ENCODE measurements around the gene DNM1.
"Not testable (repeated sequence)": the region's sequence is repeated elsewhere in the genome, so short reads cannot be mapped to it uniquely, and the experiment has no call there.

DNM1 gene

DNA sequence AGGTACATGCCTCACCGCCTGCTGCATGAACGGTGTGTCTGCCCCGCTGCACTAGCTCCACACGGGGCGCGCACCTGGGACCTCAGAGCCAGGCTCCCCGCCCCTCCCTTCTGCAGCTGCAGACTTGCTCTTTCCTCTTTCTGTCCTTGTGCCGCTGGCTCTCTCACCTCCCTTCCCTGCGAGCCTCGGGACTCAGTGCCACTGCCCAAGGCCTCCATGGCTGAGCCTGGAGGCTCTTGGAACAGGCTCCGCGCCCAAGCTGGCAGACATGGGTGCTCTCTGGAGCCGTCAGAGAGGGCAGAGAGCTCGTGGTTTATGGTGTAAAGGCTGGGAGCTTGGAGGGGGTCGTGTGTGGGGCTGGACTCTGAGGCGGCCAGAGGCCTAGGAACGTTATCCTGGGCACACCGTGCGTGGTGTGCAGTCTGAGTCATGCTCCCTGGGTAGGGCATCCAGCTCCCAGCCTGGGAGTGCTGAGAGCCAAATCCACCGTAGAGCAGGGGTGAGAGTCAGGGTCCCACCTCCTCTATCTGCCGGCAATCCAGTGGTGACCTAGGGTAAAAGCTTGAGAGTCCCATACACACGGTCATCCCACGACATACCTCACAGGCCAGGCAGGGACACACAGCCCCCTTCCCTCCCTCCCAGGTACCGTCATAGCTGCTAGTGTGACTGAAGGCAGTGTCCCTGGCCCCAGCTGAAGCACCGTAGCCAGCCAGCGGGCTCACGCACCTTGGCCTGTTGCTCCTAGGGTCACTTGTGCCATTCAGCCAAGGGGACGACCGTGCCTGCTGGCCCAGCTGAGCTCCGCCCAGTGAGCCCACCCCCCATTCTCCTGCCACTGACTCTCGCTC lies 50.2 kb downstream of the DNM1 start:
- DNase-seq, result no peak

DNA sequence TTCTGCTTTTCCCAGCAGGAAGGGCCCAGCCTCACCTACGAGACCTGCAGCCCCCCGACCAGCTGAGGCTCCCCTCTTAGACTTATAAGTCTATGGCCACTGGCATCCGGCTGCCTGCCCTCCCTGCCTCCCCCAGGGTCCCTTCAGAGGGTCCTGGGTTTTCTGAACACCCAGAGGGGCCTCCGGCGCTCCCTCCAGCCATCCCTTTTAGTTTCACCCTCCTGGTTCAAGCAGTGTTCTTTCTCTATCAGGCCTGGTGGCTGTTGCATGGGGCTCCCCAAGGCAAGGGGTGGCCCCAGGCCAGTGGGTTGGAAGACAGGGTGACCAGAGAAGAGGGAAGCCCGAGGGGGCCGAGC lies 50.8 kb downstream of the DNM1 start:
- DNase-seq, result no peak

DNA sequence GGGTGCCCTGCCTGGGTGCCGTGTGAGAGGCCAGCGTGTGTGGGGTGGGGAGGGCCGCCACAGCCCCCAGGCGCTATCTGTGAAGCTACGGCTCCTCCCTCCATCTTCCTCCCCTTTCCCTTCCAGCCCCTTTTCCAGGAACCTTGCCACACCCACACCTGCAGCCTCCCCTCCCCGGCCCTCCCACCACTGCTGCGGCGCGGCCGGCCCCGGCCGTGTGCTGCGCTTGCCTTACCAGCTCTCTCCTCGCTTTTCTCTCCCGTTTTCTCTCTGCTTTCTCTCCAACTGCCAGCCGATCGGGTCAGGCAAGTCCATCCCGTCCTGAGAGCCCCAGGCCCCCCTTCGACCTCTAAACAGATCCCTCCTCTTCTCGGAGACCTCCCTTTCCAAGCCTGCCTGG lies 51.2 kb downstream of the DNM1 start:
- DNase-seq, result no peak

DNA sequence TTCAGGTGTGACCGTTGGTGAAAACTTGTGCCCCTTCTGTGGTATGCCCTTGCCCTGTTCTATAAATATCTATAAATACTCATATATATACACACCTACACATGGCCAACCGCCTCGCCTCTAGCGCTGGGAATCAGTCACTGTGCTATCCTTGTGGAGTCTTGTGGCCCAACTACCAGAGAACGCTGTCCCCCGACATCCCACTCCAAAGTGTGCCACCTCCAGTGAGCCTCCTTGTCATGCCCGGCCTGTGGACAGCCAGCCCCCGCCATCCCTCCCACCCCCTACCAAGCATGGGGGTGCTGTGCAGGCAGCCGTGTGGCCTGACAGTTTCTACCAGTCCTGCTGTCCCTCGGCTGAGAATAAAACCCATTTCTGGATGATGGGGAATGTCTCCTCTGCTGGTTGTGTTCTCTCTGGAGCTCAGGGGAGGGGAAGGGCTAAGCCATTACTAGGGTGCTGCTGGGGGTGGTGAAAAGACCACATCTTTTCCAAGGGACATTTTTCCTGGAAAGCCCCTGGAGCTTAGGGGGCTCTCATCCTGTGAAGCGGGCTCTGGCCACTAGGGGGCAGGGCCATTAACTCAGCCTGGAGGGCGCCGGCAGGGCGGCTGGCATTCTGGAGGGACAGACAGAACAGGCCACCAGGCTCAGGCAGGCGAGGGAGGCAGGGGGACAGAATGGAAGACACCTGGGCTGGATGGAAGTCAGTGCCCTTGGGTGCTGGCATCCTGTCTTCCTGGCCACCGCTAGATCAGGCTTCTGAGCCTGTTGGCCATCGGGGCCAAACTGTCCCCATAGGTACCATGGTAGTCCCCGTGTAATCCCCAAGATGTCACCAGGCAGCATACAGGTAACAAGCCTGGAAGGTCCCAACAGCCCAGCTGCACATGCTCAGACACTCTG lies 51.9 kb downstream of the DNM1 start:
- peak; percentile 58 for DNase-seq

DNA sequence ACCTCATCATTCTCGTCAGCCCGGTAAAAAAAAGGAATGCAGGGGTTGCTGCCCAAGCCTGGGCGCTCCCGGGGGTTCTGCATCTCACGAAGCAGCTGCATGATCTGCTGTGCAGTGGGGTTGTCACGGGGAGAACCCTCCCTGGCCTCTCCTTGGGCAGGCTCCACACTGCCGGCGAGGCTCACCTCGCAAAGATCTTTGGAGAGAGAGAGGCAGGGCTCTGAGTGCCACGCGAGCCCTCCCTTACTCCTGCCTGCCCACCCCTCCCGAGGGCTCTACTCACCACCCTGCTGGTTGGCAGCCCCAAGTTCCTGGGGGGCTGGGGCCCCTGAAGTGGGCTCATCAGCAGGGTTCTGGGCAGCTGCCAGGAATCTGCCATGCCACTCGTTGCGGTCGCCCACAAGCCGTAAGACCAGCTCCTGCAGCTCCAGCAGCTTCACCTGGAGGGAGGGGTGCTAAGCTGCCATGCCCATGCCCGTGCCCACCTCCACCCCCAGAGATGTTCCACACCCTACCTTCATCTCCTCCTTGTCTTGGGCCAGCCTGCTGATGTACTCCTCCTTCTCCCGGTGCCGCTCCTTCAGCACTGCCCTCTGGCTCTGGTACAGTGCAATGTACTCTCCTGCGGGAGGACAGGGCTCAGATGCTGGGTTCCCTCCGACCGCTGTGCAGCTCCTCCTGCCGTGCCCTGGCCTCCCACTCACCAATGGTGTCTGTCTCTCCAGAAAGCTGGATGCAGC lies 54.1 kb downstream of the DNM1 start:
- DNase-seq, result no peak

DNA sequence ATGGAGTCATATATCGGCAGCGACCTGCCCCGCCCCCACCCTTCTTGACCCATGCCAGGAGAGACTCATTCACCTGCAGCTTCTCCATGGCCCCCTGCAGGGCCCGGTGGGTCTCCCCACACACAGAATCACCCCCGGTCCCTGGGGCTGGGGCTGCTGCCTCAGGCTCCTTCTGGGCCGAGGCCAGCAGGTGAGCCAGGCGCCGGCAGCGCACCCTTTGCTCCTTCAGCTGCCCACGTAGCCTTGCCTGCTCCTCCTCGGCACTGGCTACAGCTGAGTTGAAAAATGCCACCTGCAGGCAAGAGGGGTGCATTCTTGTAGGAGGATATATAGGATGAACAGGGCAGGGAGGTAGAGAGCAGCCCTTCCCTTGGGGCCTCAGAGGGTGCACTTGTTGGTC lies 54.7 kb downstream of the DNM1 start:
- no peak for DNase-seq

DNA sequence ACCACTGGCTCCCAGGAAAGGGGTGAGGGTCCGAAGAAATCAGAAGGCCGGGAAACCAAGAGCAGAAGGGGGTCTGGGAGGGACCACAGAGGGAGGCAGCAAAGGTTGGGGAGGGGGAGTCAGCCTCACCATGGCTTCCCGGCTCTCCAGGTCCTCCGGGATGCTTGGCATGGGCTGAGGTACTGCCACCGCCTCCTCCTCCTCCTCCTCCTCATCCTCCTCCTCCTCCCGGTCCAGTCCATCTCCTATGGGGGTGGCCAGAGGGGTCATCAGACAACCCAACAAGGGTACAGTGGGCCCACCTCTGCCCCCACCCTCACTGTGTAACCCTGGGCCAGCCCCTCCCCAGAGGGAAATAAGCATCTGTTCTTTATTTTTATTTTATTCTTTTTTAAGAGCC lies 55.1 kb downstream of the DNM1 start:
- no peak for DNase-seq

DNA sequence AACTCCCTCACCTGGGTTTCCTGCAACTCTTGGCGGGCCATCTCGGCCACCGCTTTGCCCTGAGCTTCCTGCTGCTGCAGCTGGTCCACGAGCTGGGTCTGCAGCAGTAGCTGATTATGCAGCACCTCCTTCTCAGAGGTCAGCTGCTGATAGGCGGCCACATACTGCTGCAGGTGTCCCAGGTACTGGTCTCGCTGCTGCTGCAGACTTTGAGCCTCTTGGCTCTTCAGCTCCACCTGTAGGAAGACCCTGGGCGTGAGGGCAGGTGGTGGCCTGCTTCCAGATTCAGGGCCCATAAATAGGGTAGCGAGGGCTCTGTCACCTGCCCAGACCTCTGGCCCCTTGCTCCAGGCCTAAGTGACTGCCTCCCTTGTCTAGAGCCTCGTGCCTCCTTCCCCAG lies 56.0 kb downstream of the DNM1 start:
- DNase-seq, result no peak

DNA sequence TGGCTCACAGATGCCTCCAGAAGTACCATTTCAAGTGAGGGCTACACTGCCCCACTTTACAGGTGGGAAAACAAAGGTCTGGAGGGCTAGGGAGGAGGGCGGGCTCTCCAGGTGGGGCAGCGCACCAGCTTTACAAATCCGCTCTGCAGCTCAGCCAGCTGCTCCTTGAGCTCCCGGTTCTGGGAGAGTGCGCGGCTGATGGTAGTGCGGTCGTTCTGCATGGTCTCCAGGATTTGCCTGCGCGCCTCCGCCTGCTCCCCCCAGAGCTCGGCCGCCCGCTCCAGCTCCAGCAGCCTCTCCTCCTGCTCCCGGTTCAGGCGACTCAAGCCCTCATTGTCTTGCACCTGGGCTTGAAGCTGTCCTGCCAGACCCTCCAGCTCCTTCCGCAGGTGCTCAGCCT lies 57.2 kb downstream of the DNM1 start:
- DNase-seq, result no peak

DNA sequence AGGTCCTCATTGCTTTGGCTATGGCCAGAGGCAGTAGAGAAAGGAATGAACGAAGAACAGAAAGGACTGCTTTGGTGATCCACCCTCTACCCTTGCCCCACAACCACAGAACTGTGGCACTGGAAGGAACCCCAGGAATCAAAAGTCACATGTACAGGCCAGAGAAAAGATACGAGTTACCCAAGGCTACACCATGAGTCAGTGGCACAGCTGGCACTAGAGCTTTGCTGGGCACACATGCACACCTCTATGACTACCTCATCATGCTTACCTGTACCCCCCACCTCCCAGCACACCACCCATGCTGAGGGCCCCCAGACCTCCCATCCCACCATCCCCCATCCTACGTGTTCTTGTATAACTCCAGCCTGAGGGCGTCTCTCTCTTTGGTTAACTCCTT lies 59.5 kb downstream of the DNM1 start:
- DNase-seq, result no peak

DNA sequence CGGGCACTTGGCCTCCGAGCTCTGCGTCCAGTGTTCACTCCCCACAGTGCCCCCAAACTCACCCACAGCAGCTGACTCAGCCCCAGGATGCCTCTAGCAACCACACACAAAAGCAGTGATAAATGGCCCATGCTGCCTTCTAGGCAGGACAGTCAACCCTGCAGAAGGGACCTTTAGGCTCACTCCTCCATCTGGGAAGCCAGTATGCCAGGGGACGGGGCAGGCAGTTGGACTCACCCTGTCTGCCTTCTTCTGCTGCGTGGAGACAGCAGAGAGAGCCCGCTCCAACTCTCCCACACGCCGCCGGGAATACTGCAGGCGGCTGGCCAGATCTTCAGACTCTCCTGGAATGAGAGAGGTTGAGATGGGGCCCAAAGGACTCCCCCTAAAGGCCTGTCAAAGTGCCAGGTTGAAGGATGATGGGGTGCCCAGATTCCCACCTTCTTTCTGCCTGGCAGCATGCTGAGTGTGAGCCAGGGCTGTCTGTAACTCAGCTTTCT lies 62.2 kb downstream of the DNM1 start:
- no peak for DNase-seq

DNA sequence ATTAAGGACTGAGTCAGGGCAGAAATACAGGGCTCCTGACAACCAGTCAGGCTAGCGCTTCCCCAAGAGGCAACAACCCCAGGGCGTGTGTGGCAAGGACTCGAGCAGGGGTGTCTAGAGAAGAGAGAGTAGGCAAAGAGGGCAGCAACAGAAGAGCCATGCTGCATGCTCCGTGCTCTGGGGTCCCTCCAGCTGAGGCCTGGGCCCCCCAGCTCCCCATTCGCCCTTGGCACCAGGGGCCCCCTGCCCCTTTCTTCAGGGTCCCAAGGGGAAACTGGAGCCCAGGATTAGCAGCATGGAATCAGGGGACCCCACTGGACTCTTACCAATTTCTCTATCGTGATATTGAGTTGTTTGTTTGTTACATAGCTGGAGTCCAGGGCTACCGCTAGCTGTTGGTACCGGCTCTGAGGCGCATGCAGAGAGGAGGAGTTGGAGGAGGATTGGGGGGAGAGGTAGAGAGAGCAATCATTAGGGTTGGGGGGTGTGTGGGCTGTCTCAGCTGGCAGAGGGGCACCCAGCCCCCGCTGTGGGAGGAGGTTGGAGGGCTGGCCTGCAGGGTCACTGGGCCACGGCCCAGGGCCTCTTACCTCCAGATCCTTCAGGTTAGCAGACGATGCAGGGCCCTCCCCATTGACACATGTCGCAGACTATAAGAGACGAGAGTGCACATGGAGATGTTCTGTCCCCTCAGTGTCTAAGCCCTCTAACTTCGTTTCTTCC lies 63.9 kb downstream of the DNM1 start:
- DNase-seq, result no peak

DNA sequence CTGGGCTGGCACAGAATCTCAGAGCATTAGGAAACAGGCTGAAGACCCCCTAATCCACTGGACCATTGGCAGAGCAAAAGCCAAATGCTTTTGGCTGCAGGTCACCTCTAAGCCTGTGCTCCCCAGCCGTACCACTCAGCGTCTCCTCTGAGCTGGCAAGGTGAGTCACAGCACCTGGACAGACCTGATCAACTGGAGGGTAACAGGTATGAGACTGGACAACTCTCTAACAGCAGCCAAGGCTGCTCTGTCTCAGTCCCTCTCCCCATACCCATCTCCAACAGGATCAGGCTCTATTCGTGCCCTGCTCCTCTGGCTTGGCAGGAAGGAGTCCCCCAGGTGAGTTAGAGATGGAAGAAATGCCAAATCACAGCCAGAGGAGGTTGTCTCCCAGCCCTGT lies 67.9 kb downstream of the DNM1 start:
- no peak for DNase-seq

DNA sequence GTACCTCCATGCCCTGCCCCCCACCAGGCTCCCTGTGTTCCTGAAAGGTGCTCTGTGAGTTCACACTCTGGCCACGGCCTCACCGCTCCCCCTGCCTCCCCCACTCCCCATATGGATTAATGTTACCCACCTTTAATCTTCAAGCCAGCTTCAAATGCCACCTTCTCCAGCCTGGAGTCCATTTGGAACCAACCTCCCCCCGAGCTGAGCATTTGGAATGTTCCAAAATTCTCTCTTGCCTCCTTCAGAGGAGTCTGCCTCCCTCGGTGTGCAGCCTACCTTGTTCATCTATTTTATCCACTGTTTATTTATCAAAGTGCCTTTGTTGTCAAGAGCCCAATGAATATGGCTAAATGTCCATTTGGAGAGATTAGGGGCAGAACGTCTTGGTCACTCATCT lies 68.3 kb downstream of the DNM1 start:
- DNase-seq, result no peak

DNA sequence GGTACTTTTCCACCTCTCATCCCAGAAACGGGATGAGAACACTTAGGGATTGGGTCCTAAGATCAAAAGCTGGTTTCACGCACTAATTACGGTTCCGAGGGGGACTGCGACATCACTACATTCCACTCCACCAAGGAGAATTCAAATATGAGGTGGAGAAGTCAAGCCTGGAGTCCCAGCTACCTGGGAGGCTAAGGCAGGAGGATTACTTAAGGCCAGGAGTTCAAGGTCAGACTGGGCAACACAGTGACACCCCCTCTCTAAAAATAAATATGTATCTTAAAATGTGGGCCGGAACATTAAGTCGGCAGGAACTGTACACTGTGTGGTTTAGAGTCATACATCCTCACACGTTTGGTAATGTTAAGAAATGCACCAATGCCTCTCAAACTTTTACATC lies 71.1 kb downstream of the DNM1 start:
- no peak for DNase-seq

DNA sequence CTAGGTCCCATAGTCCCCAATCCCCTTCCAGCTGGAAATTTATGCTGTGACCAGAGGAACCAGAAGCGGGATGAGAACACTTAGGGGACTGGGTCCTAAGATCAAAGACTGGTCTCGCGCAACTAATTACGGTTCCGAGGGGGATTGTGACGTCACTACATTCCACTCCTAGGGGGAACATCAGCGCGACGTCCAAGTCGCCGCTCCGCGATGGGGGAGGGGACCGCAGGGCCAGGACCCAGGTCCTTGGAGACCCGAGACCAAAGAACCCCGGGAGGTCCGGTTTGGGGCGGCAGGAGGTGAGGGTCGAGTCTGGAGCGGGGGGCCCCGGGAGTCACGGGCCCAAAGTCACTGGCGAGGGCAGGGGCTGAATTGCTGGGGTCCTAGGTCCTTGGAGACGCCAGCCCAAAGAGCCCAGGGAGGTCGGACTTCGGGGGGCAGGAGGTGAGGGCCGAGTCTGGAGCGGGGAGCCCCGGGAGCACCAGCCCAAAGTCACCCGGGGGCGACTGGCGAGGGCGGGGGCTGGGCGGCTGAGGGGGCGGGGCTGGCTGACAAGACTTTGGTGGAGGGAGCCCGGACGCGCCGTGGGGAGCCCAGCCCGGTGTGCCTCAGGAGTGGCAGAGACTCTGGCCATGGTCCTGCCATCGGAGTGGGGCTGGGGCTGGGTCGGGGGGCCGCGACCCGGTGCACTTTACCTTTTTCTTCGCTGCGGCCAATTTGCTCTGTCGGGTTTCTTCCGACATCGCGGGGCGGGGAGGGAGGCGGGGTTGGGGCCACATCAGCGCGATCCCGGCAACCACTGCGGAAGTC lies 72.2 kb downstream of the DNM1 start, which contains the start of gene GOLGA2:
Gene GOLGA2 (minus strand): TSS at position 810 of the 810 bp plus-strand sequence. CDS start 31 bp downstream, at position 779.
- no peak for DNase-seq

DNA sequence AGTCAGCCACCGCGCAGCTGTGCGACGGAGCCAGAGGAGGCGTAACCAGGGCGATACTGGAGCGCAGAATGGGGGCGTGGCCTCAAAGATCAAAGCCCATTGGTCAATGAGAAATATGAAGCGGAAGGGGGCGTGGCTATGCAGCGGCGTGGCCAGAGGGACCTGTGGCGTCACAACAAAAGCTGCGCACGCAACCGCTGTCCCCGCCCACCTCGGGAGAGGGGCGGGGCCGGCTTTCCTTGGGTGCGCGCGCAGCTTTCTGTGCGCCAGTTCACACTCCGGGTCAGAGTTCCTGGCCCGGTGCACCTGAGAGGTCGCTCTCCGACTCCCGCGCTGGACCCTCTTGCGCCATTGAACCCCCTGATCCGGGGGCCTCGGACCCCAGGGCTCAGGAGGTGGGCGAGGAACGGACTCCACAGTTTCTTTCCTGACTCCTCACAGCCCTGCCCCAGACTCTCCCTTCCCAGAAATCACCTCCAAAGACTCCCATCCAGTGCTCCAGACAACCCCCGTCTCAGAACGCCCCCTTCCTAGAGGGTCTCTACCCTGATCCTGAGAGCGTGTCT lies 72.9 kb downstream of the DNM1 start, which contains the start of gene SWI5:
Gene SWI5 (plus strand): TSS at position 269 of the 566 bp plus-strand sequence.
- peak; percentile 100 for DNase-seq

DNA sequence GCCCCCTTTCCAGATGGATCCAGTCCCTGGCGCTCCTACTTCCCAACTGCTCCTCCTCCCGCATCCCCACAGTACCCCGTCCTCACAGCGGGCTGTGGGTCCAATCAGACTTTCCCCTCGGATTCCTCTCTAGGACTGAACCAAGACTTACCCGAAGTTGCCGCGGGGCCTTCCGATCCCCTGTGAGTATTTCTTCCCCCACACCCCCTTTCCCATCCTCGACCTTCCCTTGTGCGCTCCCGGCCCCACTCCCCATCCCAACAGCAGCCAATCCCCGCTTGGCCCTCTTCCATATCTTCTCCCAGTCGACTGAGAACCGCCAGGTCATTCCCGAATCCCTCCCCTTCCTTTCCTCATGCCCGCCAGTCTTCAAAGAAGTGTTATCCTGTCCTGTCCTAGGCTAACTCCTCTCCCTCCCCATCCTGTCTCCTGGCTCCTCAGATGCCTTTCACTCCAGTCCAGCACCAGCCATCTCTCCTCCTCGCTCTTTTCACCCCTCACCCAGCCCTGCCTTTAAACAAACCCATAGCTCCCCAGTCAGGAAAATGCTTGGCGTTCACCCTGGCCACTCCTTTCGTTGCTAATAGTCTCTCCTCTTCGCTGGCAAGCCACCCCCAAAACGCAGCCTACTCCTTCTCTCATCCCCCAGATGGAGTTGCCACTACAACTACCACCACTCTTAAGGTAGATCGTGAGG lies 73.5 kb downstream of the DNM1 start:
- no peak for DNase-seq

DNA sequence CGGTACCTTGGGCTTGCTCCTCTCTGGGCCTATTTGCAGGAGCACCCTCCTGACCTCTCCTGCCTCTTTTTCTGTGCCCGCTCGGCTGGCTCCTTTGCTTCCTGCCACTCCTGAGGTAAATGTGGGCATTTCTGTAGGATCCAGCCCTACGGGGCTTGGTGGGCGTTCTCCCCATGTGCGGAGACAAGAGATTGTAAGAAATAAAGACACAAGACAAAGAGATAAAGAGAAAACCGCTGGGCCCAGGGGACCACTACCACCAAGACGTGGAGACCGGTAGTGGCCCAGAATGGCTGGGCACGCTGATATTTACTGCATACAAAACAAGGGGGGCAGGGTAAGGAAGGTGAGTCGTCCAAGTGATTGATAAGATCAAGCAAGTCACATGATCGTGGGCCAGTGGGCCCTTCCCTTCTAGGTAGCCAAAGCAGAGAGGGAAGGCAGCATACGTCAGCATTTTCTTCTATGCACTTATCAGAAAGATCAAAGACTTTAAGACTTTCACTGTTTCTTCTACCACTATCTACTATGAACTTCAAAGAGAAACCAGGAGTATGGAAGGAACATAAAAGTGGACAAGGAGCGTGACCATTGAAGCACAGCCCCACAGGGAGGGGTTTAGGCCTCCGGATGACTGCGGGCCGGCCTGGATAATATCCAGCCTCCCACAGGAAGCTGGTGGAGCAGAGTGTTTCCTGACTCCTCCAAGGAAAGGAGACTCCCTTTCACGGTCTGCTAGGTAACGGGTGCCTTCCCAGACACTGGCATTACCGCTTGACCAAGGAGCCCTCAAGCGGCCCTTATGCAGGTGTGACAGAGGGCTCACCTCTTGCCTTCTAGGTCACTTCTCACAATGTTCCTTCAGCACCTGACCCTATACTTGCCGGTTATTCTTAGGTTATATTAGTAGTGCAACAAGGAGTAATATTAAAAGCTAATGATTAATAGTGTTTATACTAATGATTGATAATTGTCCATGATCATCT lies 76.2 kb downstream of the DNM1 start:
- not testable (repeated sequence) for DNase-seq

Data from stimulated activated CD4-positive, alpha-beta T cell treated with anti-CD3 and anti-CD28 coated beads, Interleukin-4, amount 100 ng/mL, for 24 hours (primary cell).